HG03439 (cell line): ENCODE results near the gene MYL4.
"Not testable (repeated sequence)": the region's sequence is repeated elsewhere in the genome, so short reads cannot be mapped to it uniquely, and the experiment has no call there.

Source experiments
- ATAC-seq: cut with Tn5 transposase; IDR thresholded peaks from one replicate; pipeline ENCODE4 v1.9.1; 2021; ENCODE audit warnings: mild to moderate bottlenecking, moderate library complexity; ENCODE audit not compliant: unreplicated experiment

MYL4 gene

GRCh38 chr17:47269561-47270280 lies 60.6 kb downstream of the MYL4 start:
- not testable (repeated sequence) for ATAC-seq

GRCh38 chr17:47270946-47271705 lies 62.0 kb downstream of the MYL4 start:
- ATAC-seq = no peak

- no peak for ATAC-seq
Observed at GRCh38 chr17:47272491-47272890, 63.3 kb downstream of the MYL4 start.

- ATAC-seq = no peak
Observed at GRCh38 chr17:47273245-47273644, 64.1 kb downstream of the MYL4 start.
